Body of pancreas (tissue), 4 donors: ENCODE measurements around the gene RNF186. TPM values are rescaled to one million over a fixed set of nuclear protein-coding genes. Genes with fewer than 3 reads are reported as not detected.

Experiments
- ATAC-seq: fragments of 150-250 bp; one replicate; pipeline ENCODE4 v1.9.1; 2016
- DNase-seq, 4 donors: peaks; one replicate each; pipeline ENCODE4 v3.0.0-alpha.2; 2019
- H3K27ac ChIP-seq, 4 donors: fragments of 200-600 bp; sonication (generic); 1 replicate in 3 of 4; 2 replicates in 1 of 4; pipeline versions ENCODE4 v1.5.1 to v1.6.1; 2016 to 2019; ENCODE audit warnings: mild to moderate bottlenecking in 1 of 4, mixed read lengths in 1 of 4, moderate library complexity in 1 of 4
- H3K27me3 ChIP-seq, 2 donors: fragments of 200-600 bp; sonication (generic); one replicate each; pipeline ENCODE4 v1.6.0; 2016; ENCODE audit warnings: mild to moderate bottlenecking in 1 of 2
- H3K36me3 ChIP-seq, 2 donors: fragments of 200-600 bp; sonication (generic); replicated peaks in 1 of 2; 2 replicates each; pipeline ENCODE4 v1.5.1; 2016; ENCODE audit warnings: low read depth in 2 of 2; ENCODE audit not compliant: insufficient read depth in 1 of 2
- H3K4me1 ChIP-seq: fragments of 200-600 bp; sonication (generic); one replicate; pipeline ENCODE4 v1.6.0; 2016
- H3K4me3 ChIP-seq, 2 donors: fragments of 200-600 bp; sonication (generic); 1 replicate in 1 of 2; 2 replicates in 1 of 2; pipeline ENCODE4 v1.5.1; 2016 to 2019
- H3K9me3 ChIP-seq, 3 donors: fragments of 200-600 bp; sonication (generic); 1 replicate in 2 of 3; 2 replicates in 1 of 3; pipeline ENCODE4 v1.5.1; 2016
- CTCF ChIP-seq, 7 experiments: fragments of 450-650 bp in 4 of 7; fragments of 200-600 bp in 3 of 7; sonication (generic) in 3 of 7; IDR thresholded peaks; one replicate each; pipeline ENCODE4 v1.5.1; 2016 to 2019; ENCODE audit warnings: antibody characterized with exemption in 7 of 7
- POLR2A ChIP-seq, 3 donors: fragments of 450-650 bp; IDR thresholded peaks; one replicate each; pipeline ENCODE4 v1.6.1; 2016; ENCODE audit warnings: antibody characterized with exemption in 3 of 3, mild to moderate bottlenecking in 2 of 3
- WGBS, 2 donors: methylation state at CpG; one replicate each; pipeline ENCODE4 v1.1.5; 2017; 5-methylcytosine and 5-hydroxymethylcytosine counted together
- intact Hi-C: fragments of 100-400 bp; cut with DNase I; formaldehyde crosslinking; loops from one replicate; pipeline ENCODE4 v1.15.1; 2023
- total RNA-seq, 2 donors: library from RNA; depleted of rRNA; stranded (reverse); fragments of >200 nt; gene quantifications; one replicate each; pipeline ENCODE4 v1.1.0, GENCODE V29; 2016

Gene RNF186
- total RNA-seq, 2 donors from 2014 or later = 9.2 to 32.9 TPM

- Histone ChIP-seq H3K4me1 (peaks cover 70% of the 10 kb centered on the region), H3K9me3 (no peaks in the 10 kb centered on the region), H3K27ac (peak overlapping the region; percentile 92 to 97 (median 96)), H3K27me3 (no peaks in the 10 kb centered on the region), H3K4me3 (peak overlapping the region; percentile 34 to 47), H3K36me3 (no peaks in the 10 kb centered on the region)
- DNase-seq (peak; percentile 17 to 58 (median 45)), ATAC-seq (no peak)
- WGBS, 2 donors = 27 to 41% methylated on average over 14 to 15 of the region's 15 CpGs
- intact Hi-C loops = no loop called here
- TF ChIP-seq CTCF (IDR thresholded peaks at IDR 0.05) (no peak), POLR2A (IDR thresholded peaks at IDR 0.05) (no peak)
Measured at GRCh38 chr1:19814244-19814661, 830 bp downstream of the RNF186 start.

- intact Hi-C loops = no loop called here
- H3K9me3 ChIP-seq = no peaks in the 10 kb centered on the region
- H3K27me3 ChIP-seq = no peaks in the 10 kb centered on the region
- ATAC-seq (no peak), DNase-seq (no peak)
- peak overlapping the region; percentile 34 to 47 for H3K4me3 ChIP-seq
- peak overlapping the region; percentile 92 to 97 (median 96) for H3K27ac ChIP-seq
- TF ChIP-seq POLR2A (IDR thresholded peaks at IDR 0.05) = no peak
- no peak for TF ChIP-seq CTCF (IDR thresholded peaks at IDR 0.05)
- WGBS, 2 donors = 24 to 36% methylated on average over 4 of the region's 4 CpGs
- H3K4me1 ChIP-seq = peaks cover 69% of the 10 kb centered on the region
- no peaks in the 10 kb centered on the region for H3K36me3 ChIP-seq
Measured at GRCh38 chr1:19813643-19813960, 1.5 kb downstream of the RNF186 start.

- TF ChIP-seq CTCF (IDR thresholded peaks at IDR 0.05) (no peak), POLR2A (IDR thresholded peaks at IDR 0.05) (no peak)
- Histone ChIP-seq H3K36me3 (no peaks in the 10 kb centered on the region), H3K4me3 (peak overlapping the region; percentile 34 to 47), H3K27me3 (no peaks in the 10 kb centered on the region), H3K9me3 (no peaks in the 10 kb centered on the region), H3K27ac (peak overlapping the region; percentile 92 to 97 (median 96)), H3K4me1 (peaks cover 64% of the 10 kb centered on the region)
- ATAC-seq (no peak), DNase-seq (peak; percentile 14 to 52 (median 40))
- 35 to 47% methylated on average over 15 of the region's 15 CpGs for WGBS, 2 donors
- intact Hi-C loops = no loop called here
Measured at GRCh38 chr1:19812875-19813642, 2.0 kb downstream of the RNF186 start.

GRCh38 chr1:19811206-19811851 lies 3.8 kb downstream of the RNF186 start:
- no peaks in the 10 kb centered on the region for H3K27me3 ChIP-seq
- intact Hi-C loops = no loop called here
- TF ChIP-seq POLR2A (IDR thresholded peaks at IDR 0.05) (peak in 2 of 3 donors; percentile 17), CTCF (IDR thresholded peaks at IDR 0.05) (peak; percentile 27 to 62 (median 59))
- ATAC-seq = no peak
- peaks cover 46% of the 10 kb centered on the region for H3K4me1 ChIP-seq
- no peaks in the 10 kb centered on the region for H3K36me3 ChIP-seq
- 26 to 33% methylated on average over 5 of the region's 5 CpGs for WGBS, 2 donors
- H3K27ac ChIP-seq = peak overlapping the region in 3 of 4 donors; percentile 50 to 97 (median 96)
- no peak overlapping the region for H3K4me3 ChIP-seq
- DNase-seq = peak; percentile 65 to 76 (median 70)
- H3K9me3 ChIP-seq = no peaks in the 10 kb centered on the region
